Muscle layer of colon (tissue), 2 donors: Measurements from ENCODE around the gene PSMC3.
"Not testable (repeated sequence)": the region's sequence is repeated elsewhere in the genome, so short reads cannot be mapped to it uniquely, and the experiment has no call there.

Source experiments
- H3K27ac ChIP-seq: one replicate; pipeline ENCODE4 v1.7.0; 2013; ENCODE audit warnings: low read depth, mild to moderate bottlenecking, low read length, moderate library complexity
- H3K27me3 ChIP-seq, 2 donors: one replicate each; pipeline ENCODE4 v1.7.0; 2013; ENCODE audit warnings: low read length in 2 of 2, mild to moderate bottlenecking in 2 of 2; ENCODE audit not compliant: insufficient read depth in 2 of 2, control insufficient read depth in 1 of 2
- H3K36me3 ChIP-seq: one replicate; pipeline ENCODE4 v1.7.0; 2013; ENCODE audit warnings: mild to moderate bottlenecking, low read length; ENCODE audit not compliant: insufficient read depth
- H3K4me1 ChIP-seq: one replicate; pipeline ENCODE4 v1.7.0; 2013; ENCODE audit warnings: mild to moderate bottlenecking, low read length; ENCODE audit not compliant: insufficient read depth
- H3K4me3 ChIP-seq, 2 donors: one replicate each; pipeline ENCODE4 v1.7.0; 2013; ENCODE audit warnings: low read length in 2 of 2, low read depth in 1 of 2, mild to moderate bottlenecking in 1 of 2, moderate library complexity in 1 of 2
- H3K9ac ChIP-seq: one replicate; pipeline ENCODE4 v1.7.0; 2013; ENCODE audit warnings: low read length
- H3K9me3 ChIP-seq: one replicate; pipeline ENCODE4 v1.7.0; 2013; ENCODE audit warnings: mild to moderate bottlenecking, low read length
- donor health status: abdominal sarcoma.
- donor health status: Adenocarcinoma of cecum.

PSMC3 gene

DNA sequence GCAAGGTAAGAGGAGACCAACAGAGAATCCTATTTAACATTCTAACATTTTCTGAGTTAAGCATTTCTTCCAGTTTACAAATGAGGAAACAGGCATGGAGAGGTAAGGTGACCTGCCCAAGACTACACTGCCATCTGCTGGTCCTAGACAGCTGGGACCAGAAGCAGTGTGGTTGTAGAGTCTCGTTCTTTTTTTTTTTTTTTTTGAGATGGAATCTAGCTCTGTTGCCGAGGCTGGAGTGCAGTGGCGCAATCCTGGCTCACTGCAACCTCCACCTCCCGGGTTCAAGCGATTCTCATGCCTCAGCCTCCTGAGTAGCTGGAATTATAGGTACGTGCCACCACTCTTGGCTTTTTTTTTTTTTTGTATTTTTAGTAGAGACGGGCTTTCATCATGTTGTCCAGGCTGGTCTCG is 28.0 kb upstream of the PSMC3 start:
- H3K9ac ChIP-seq, H3K4me3 ChIP-seq, H3K27me3 ChIP-seq, H3K4me1 ChIP-seq, H3K27ac ChIP-seq, H3K36me3 ChIP-seq, H3K9me3 ChIP-seq: not testable (repeated sequence)

DNA sequence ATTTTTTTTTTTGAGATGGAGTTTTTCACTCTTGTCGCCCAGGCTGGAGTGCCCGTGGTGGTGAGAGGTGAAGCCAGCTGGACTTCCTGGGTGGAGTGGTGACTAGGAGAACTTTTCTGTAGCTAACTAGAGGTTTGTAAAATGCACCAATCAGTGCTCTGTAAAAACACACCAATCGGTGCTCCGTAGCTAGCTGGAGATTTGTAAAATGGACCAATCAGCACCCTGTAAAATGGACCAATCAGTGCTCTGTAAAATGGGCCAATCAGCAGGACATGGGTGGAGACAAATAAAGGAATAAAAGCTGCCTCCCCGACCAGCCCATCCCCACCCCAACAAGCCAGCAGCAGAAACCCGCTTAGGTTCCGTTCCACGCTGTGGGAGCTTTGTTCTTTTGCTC is 27.1 kb upstream of the PSMC3 start:
- Histone ChIP-seq H3K27me3 (no peaks in the 10 kb centered on the region), H3K27ac (no peak overlapping the region), H3K36me3 (no peaks in the 10 kb centered on the region), H3K4me3 (no peak overlapping the region), H3K9me3 (no peaks in the 10 kb centered on the region), H3K4me1 (no peaks in the 10 kb centered on the region), H3K9ac (no peak overlapping the region)

DNA sequence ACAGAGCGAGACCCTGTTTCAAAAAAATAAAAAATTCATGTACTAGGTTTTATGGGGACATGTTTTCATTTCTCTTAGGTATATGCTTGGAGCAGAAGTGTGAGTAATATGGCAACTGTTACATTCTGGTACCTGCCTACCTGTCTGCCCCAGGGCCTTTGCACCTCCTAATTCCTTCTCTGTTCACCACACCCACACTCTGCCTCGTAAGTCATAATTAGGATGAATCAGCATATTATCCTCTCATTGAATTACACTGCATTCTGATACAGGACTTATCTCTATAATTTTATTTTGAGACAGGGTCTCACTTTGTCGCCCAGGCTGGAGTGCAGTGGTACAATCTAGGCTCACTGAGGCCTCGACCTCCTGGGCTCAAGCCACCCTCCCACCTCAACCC is 25.8 kb upstream of the PSMC3 start:
- H3K9me3 ChIP-seq = no peaks in the 10 kb centered on the region

DNA sequence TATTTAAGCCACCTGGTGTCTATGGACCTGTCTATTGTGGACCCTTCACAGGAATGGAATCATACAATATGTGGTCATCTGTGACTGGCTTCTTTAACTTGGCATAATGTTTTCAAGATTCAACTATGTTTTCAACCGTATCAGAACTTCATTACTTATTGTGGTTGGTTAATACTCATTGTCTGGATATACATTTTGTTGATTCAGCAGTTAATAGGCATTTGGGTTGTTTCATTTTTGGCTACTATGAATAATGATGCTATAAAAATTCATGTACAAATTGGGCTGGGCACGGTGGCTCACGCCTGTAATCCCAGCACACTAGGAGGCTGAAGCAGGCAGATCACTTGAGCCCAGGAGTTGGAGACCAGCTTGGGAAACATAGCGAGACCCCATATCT is 25.2 kb upstream of the PSMC3 start:
- H3K9ac ChIP-seq = no peak overlapping the region
- H3K4me1 ChIP-seq = no peaks in the 10 kb centered on the region
- H3K36me3 ChIP-seq = no peaks in the 10 kb centered on the region
- H3K27me3 ChIP-seq = no peaks in the 10 kb centered on the region
- H3K4me3 ChIP-seq = no peak overlapping the region
- no peak overlapping the region for H3K27ac ChIP-seq
- no peaks in the 10 kb centered on the region for H3K9me3 ChIP-seq

More for the DNA sequence above, 25.8 kb upstream of the PSMC3 start:
- no peaks in the 10 kb centered on the region for H3K4me1 ChIP-seq
- no peak overlapping the region for H3K9ac ChIP-seq
- no peaks in the 10 kb centered on the region for H3K27me3 ChIP-seq
- no peaks in the 10 kb centered on the region for H3K36me3 ChIP-seq
- no peak overlapping the region for H3K4me3 ChIP-seq
- H3K27ac ChIP-seq = no peak overlapping the region

DNA sequence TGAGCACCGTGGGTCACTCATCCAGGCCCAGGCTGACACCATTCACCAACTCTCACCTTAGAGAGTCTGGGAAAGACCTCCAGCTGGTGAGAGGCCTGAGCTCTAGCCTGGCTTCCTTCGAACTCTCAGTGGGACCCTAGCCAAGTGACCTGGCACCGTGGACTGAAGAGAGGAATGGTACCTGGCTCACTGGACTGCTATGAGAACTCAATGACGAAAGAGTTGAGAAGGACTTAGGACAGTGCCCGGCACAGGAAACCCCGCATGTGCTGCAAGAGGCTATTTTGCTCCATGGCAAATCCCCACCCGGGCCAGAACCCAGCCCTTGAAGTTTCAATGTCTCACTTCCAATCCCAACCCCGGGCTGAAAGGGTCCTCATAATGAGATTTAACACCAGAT is 23.3 kb upstream of the PSMC3 start:
- H3K4me3 ChIP-seq = no peak overlapping the region

DNA sequence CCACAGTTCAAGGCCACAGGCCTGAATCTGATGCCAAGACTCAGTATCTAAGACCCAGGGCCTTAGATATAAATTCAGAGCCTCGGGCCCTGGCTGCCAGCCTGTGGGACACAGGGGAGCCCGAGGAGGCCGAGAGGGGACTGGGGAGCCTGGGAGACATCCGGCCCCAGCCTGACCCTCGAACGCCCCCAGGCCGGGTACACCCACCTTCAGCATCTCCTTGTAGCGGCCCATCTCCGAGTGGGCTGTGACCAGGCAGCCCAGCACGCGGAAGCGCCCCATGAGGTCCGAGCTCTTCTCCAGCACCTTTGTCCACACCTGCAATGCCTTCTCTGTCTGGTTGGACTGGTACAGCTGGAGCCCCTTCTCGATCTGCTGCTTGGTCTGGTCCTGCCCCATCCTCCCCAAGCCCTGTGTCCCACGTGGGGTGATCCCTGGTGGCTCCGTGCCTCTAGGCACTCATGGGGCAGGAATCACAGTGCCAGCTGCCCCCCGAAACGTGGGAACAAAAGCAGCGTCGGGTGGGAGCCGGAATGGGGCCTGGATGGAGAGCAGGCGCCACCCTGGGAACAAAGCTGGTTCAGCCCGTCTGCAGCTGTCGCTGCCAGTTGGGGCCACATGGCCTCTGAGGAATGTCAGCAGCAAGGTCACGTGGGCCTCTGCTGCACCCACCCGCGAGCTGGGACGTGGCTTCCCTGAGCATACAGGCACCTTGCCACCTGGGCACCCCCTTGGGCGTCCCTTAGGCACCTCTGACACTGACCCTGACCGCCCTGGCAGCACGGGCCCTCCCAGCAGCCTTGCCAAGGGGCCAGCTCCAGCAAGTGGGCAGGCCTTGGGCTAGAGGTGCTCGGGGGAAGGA is 22.6 kb upstream of the PSMC3 start, which contains the start of gene RAPSN:
Gene RAPSN (minus strand): TSS at position 571 of the 862 bp plus-strand sequence. CDS start 172 bp downstream, at position 399.
- Histone ChIP-seq H3K27me3 (no peaks in the 10 kb centered on the region), H3K9ac (no peak within 1 kb of the TSS), H3K4me1 (no peaks in the 10 kb centered on the region), H3K9me3 (no peaks in the 10 kb centered on the region), H3K36me3 (no peaks in the 10 kb centered on the region), H3K4me3 (no peak within 1 kb of the TSS), H3K27ac (no peak within 1 kb of the TSS)

More for the DNA sequence above, 23.3 kb upstream of the PSMC3 start:
- H3K9me3 ChIP-seq = no peaks in the 10 kb centered on the region
- H3K27ac ChIP-seq = no peak overlapping the region
- no peak overlapping the region for H3K9ac ChIP-seq
- H3K4me1 ChIP-seq = no peaks in the 10 kb centered on the region
- no peaks in the 10 kb centered on the region for H3K27me3 ChIP-seq
- H3K36me3 ChIP-seq = no peaks in the 10 kb centered on the region

DNA sequence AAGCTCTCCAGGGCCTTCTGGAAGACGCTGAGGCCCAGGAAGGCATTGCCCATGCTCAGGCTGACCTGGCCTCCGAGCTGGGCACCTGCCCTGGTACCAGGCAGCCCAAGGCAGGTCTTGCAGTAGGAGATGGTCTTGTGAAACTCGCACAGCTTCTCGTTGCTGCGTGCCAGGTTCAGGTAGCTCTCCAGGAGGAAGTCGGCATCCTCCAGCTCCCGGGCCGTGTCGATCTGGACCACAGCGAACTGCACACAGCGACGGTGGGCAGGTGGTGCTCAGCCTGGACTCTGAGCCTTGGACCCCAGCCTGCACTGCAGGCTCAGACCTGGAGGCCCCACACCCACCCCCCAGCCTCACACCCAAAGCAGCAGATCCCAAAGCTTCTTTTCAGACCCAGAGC is 21.7 kb upstream of the PSMC3 start:
- H3K27ac ChIP-seq = no peak overlapping the region
- H3K27me3 ChIP-seq = no peaks in the 10 kb centered on the region
- no peak overlapping the region for H3K4me3 ChIP-seq
- no peaks in the 10 kb centered on the region for H3K4me1 ChIP-seq
- H3K9me3 ChIP-seq = no peaks in the 10 kb centered on the region
- no peaks in the 10 kb centered on the region for H3K36me3 ChIP-seq
- no peak overlapping the region for H3K9ac ChIP-seq

DNA sequence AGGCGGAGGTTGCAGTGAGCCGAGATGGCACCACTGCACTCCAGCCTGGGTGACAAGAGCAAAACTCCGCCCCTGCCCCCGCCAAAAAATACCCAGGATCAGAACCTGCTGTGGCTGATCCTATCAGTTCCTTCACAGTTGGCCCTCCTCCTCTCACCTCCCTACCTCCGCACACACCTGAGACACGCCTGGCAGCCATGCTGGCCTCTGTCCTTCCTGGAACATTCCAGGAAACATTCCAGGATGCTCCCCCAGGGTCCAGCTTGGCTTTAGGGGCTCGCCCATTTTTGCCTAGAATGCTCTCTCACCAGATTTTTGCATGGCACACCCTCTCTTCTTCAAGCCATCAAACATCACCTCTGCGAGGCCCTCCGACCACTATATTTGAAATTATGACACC is 20.6 kb upstream of the PSMC3 start:
- Histone ChIP-seq H3K4me3 (no peak overlapping the region), H3K9ac (no peak overlapping the region), H3K4me1 (no peaks in the 10 kb centered on the region), H3K27ac (no peak overlapping the region), H3K27me3 (no peaks in the 10 kb centered on the region), H3K9me3 (no peaks in the 10 kb centered on the region), H3K36me3 (no peaks in the 10 kb centered on the region)

DNA sequence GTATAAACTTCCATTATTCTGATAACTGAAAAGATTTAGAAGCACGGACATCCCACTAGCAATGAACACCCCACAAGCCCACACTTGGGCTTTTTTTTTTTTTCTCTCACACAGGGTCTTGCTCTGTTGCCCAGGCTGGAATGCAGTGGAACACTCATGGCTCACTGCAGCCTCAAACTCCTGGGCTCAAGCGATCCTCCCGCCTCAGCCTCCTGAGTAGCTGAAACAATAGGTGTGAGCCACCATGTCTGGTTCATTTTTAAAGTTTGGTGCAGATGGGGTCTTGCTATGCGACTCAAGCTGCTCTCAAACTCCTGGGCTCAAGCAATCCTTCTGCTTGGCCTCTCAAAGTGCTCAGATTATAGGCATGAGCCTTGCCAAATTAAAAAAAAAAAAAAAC is 19.6 kb upstream of the PSMC3 start:
- H3K27ac ChIP-seq = no peak overlapping the region
- H3K4me1 ChIP-seq = no peaks in the 10 kb centered on the region
- no peaks in the 10 kb centered on the region for H3K9me3 ChIP-seq
- H3K4me3 ChIP-seq = no peak overlapping the region
- no peak overlapping the region for H3K9ac ChIP-seq
- H3K27me3 ChIP-seq = no peaks in the 10 kb centered on the region
- no peaks in the 10 kb centered on the region for H3K36me3 ChIP-seq

DNA sequence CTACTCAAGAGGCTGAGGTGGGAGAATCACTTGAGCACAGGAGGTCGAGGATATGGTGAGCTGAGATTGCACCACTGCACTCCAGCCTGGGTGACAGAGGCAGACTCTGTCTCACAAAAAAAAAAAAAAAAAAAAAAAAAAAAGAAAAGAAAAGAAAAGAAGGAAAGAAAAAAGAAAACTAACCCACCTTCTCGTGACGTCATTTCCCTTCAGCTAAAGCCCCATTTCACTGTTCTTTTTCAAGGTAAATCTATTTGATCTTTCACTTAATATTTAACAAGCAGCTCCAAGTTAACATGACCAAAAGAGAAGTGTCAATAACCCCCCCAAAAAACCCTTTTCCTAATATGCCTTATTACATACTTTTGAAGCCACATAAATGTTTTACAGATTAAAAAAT is 17.6 kb upstream of the PSMC3 start:
- no peak overlapping the region for H3K27ac ChIP-seq
- no peaks in the 10 kb centered on the region for H3K36me3 ChIP-seq
- no peak overlapping the region for H3K9ac ChIP-seq
- no peak overlapping the region for H3K4me3 ChIP-seq
- H3K4me1 ChIP-seq = no peaks in the 10 kb centered on the region
- no peaks in the 10 kb centered on the region for H3K27me3 ChIP-seq
- H3K9me3 ChIP-seq = no peaks in the 10 kb centered on the region

DNA sequence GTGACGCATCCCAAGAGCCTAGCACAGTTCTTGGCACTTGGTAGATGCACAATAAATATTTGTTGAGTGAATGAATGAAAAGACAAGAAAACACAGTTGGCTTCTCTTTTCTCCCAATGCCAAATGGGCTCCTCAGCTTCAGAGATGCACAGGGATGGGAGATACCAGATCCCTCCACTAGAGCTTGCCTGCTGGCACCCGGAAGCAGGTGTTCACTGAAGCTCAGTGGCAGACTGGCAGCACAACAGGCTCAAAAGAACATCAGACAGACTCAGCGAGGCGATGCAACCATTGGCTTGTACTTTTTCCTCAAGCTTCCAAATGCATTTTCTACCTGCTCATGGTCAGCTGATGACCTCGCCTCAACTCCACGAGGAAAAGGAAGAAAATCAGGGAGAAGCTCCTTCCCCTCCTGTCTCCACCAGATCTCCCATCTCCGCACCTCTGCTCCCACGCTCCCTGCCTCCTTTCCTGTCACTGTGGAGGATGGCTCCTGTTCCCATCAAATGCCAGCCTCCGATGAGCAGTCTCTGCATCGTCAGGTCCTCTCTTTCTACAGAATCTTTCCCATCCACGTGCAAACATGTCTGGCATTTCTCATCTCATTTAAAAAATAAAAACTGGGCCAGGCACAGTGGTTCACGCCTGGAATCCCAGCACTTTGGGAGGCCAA is 16.9 kb upstream of the PSMC3 start:
- Histone ChIP-seq H3K27ac (no peak overlapping the region), H3K9ac (no peak overlapping the region), H3K27me3 (no peaks in the 10 kb centered on the region), H3K9me3 (no peaks in the 10 kb centered on the region), H3K4me3 (no peak overlapping the region), H3K4me1 (no peaks in the 10 kb centered on the region), H3K36me3 (no peaks in the 10 kb centered on the region)
